GM18867 (cell line): ENCODE results near the gene NIPSNAP3A.
"Not testable (repeated sequence)": the region's sequence is repeated elsewhere in the genome, so short reads cannot be mapped to it uniquely, and the experiment has no call there.

Experiments
- ATAC-seq: cut with Tn5 transposase; IDR thresholded peaks from one replicate; pipeline ENCODE4 v1.9.1; 2021; ENCODE audit warnings: mild to moderate bottlenecking, moderate library complexity; ENCODE audit not compliant: unreplicated experiment

NIPSNAP3A gene

DNA sequence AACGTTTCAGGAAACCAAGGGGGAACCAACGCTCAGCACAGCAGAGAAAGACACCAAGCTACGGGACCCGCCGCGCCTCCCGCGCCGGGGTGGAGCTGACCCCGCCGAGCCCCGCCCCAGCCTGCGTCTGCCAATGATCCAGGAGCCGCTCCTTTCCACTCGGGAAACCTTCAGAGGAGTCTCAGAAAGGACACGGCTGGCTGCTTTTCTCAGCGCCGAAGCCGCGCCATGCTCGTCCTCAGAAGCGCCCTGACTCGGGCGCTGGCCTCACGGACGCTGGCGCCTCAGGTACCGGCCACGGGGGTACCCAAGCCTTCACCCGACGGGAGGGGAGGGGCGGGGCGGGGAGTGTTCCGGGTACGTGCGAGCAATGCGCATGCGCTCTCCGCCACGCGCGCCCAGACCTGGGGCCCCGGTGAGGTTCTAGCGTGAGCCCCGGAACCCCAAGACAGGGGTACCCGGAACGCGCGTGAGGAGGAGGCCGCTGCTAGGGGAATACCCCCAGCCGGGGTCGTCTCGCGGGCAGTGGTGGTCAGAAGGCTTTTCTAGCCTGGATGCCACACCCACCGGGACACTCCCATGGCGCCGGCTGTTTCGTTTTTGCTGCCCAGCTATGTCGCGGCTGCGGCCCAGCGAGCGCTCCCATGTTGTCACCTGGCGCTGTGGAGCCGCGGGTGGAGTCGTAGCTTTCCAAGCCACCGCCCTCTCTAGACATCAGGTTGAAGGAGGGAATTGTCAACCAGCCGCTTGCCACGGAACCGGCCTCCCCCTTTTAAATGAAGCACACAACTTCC lies at the start of gene NIPSNAP3A:
NIPSNAP3A (plus strand) TSS at position 119 of the 794 bp plus-strand sequence; CDS start at position 229, 110 bp downstream.
- ATAC-seq = peak; percentile 87

DNA sequence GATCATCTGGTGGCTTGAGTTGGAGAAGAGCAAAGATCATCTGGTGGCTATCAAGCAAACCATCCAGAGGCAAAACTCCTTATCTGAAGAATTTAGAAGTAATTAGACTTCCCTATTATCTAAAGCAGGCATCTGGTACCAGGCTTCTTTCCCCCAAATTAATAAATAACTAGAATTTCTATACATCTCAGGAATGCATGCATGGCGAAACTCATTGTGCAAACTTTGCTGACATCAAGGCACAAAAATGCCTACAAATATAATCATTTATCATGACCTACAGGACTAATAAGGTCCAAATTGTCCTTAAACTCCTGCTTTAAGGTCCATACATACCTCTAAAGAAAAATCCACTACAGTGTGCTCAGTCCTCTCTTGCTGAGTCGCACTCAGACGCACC lies 47.2 kb upstream of the NIPSNAP3A start:
- no peak for ATAC-seq

DNA sequence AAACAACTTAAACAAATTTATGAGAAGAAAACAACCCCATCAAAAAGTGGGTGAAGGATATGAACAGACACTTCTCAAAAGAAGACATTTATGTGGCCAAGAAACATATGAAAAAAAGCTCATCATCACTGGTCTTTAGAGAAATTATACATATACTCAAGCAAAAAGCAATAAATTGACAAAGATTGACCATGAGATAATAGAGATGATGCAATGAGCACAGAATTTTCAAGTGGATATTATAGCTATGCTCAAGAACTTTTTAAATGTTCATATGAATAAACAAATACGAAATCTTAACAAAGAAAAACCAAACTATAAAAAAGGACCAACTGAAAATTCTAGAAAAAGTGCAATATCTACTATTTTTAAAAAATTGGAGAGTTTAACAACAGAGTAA lies 38.7 kb upstream of the NIPSNAP3A start:
- ATAC-seq = not testable (repeated sequence)

DNA sequence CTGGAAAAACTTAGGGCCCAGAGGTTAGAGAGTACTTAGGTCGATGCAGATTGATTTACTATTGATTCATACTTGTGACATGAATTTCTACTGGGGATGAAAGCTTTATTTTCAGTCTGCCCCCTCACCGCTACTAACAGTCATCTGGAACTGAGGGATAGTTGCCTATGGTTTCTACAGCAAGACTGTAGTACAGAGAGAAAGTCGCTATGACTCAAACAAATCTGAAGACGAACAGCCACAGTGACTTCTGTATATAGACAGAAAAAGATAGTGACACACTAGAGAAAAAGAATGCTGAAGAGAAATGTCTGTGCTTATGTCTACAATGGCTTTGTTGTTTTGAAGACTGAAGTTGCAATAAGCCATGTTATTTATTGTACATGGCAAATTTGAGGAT lies 35.9 kb upstream of the NIPSNAP3A start:
- ATAC-seq = no peak

DNA sequence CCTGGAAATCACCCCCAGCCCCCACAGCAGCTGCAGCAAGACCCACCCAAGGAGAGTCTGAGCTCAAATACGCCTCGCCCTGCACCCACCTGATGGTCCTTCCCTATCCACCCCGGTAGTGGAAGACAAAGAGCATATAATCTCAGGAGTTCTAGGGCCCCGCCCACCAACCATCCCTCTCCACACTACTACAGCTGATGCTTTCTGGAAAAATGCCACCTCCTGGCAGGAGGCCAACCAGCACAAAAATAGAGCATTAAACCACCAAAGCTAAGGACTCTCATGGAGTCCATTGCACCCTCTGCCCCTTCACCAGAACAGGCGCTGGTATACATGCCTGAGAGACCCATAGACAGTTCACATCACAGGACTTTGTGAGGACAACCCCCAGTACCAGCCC lies 22.5 kb upstream of the NIPSNAP3A start:
- no peak for ATAC-seq

DNA sequence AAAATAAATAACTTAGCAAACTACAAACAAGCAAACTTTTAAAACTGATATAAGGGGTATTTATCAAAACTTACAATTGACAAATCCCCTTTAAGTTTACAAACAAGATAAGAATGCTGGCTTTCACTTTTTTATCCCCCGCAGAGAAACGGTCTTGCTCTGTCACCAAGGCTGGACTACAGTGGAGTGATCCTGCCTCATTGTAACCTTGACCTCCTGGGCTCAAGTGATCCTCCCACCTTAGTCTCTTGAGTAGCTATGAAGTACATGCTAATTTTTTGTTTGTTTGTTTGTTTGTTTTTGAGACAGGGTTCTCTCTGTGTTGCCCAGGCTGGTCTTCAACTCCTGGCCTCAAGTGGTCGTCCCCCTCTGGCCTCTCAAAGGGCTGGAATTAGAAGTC lies 9.0 kb upstream of the NIPSNAP3A start:
- ATAC-seq = no peak

DNA sequence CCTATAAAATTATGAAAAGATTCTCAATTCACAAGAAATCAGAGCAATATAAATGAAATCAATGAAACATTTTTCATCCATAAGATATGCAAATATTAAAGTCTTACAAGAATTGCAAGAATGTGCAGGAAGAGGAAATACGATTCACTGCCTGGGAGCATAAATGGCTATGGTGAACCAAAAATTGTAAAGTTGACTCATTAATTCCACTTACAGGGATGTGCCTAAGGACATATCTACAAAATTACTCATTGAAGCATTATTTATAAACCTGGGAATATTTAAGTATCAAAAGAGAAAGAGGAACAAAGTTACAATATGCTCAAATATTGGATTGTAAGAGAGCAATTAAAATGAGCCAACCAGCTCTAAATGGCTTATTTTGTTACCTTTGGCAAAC lies 6.9 kb upstream of the NIPSNAP3A start:
- ATAC-seq = no peak

DNA sequence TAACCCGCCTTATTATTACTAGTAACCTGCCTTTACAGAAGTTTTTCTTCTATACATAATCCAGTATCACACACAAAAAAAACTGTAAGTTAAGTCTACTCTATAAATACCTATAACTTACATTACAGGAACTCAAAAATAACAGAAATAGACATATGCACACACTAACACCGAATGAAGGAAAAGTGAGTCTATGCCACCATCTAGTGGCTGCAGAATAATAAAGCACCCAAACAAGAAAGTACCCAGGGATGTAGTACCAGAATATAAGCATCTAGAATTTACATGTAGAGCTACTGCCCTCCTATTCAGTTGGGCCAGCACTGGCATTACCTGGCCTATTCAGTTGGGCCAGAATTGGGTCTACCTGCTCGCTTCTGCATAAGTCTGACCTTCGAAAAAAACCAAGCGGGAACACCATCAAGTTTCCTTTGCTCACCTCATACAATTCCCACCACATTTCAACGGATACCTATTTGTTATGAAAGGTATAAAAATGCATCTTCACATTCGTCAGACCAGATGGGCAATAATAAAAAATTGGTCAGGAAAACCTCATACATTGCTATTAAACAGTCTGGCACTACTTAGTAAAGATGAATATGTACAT lies 4.0 kb upstream of the NIPSNAP3A start:
- ATAC-seq = peak; percentile 40

DNA sequence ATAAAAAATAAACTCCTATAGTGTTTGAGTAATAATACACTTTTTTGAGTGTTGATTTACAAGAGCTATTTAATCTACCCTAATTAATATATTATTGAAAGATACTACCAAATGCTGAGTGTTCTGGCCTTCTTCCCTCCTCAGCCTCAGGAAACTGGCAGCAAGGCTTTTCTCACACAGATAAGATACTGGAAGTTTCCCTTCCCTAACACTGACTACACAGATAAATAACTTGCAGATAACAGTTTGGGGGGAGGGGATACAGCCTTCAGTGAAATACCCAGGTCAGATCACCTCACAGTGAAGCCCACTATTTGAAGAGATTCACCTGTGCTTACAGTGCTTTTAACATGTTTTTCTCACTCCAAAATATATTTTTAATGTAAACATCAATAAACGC lies 1.6 kb upstream of the NIPSNAP3A start:
- no peak for ATAC-seq

DNA sequence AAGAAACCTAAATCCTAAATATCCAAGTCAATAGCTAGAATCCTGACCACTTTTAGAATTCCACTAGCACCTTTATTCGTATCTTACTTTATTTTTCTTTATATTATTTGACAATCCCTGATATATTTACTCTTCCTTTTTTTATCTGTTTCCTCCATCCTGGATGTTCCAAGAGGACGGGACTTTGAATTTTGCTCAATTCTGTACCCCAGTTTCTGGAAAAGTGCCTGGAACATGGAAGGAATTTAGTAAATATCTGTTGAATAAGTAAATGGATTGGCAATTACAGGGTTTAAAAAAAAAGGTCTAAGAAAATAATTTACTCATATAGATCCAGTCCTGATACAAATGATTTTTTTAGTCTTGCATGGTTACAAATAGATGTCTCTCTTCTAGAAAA lies 1.2 kb upstream of the NIPSNAP3A start:
- no peak for ATAC-seq

DNA sequence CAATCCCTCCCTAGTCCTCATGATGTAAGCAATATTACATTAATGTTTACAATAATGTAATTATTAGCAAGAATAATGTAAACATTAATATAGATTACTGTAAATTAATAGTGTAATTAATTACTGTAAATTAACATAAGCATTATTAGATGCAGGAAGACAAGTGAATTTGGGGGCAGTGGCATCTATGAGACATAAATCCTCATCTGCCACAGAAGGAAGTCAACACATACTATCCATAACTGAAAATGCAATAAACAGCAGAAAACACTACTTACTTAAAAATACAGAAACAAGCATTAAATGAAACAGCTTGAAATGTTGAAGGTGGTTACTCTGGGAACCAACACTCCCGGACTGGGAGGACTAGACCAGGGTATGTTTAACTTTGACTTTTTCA lies 685 bp upstream of the NIPSNAP3A start:
- no peak for ATAC-seq

DNA sequence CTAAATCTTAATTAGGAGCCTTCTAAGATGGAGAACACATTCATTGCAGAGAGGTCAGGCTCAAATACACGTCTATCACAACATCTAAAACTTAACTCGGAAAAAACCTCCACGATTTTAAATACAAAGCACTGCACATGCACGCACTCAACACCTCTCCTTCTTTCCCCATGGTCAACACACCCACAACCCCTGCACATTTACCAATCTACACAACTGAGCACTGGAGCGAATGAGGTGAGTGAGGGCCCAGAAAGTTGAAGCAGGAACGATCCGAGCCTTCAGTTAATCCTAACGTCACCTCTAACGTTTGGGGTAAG lies 278 bp upstream of the NIPSNAP3A start:
- ATAC-seq = peak; percentile 23

DNA sequence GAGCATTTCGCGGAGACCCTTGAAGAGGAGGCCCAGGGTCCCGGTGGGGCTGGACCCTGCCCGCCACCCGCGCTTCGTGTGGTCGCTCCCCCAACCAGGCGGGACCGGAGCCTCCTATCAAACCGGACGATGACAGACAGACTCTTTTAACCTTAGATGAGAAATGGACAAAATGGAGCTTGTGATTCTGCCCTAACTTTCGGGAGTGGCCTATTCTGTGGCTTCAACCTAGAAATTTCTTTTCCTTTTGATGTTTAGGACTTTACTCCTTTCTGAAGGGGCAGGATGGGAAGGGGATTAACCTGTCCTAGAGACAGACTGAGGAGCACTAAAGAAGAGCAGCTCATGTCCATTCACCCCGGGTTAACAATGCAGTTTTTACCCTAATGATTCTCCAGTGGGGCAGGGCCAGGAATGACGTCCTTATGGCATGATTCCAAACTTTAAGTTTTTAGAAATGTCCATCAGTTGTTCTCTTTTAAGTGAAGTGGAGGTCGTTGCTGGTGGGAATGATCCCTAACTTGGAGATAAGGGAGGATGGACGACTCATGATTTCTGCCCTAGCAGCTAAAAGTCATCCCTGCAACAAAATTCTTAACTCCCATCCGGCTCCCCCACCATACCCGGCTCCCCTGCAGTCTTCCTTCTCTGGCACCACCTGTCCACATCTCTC lies 1.0 kb downstream of the NIPSNAP3A start:
- ATAC-seq = peak; percentile 3

DNA sequence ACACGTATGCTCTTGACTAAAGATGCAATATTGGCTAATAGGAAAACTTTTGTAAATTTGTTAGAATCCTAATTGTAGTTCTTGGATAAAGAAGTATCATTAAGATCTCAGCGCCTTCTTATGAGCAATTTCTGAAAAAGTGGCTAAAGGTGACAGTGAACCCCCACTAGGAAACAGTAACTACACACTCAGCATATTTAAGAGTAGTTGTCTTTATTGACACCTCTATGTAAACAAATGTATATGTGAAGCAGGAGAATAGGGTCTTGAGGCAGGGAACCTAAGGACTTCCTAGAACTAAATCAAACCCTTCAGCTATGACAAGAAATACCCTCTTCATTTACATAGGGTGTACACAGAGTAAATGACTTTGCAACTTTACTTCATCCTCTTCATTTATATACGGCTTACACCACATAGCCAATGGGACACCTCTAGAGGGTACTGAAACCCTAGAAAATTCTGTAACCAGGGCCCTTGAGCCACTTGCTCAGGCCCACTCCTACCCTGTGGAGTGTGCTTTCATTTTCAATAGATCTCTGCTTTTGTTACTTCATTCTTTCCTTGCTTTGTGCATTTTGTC lies 2.8 kb downstream of the NIPSNAP3A start:
- ATAC-seq = no peak

DNA sequence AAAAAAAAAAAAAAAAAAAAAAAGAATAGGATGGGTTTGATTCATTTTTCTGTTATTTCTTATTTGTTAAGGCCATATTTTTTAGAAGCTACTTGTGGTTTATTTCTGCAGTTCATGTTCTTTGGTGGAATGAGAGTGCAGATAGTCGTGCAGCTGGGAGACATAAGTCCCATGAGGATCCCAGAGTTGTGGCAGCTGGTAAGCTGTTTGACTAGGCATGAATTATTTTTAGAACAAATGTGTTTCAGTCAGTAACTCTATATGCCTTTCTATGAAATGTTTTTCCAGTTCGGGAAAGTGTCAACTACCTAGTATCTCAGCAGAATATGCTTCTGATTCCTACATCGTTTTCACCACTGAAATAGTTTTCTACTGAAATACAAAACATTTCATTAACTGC lies 11.5 kb downstream of the NIPSNAP3A start:
- ATAC-seq = no peak

DNA sequence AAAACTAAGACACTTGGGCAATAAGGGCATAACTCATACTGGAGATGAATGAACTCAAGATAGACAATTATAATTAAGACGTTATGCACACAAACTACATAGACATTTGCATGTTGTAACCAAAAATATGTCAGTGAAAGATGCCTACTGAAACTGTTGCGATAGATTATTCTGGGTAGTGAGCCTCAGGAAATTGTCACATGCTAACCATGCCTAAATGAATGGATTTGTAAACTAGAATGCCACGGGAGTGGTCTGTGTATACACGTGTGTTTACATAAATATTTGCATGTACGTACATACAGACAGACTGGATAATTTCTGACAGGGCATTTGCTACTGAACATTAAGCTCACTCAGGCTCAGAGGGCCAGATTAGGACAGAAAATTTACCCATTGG lies 17.7 kb downstream of the NIPSNAP3A start:
- peak; percentile 55 for ATAC-seq

DNA sequence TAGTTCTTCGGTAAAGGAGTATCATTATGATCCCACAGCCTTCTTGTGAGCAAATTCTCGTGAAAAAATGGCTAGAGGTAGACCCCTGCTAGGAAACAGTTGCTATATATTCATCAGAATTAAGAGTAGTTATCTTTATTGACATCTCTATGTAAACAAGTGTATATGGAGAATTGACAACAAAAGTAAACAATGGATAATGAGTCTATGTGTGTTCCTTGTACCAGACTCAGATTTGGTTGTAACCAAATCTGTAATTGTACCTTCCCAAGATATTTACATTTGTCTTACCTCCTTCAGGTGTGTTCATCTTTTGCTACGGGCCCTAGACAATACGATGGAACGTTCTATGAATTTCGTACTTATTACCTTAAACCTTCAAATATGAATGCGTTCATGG lies 18.5 kb downstream of the NIPSNAP3A start:
- no peak for ATAC-seq

DNA sequence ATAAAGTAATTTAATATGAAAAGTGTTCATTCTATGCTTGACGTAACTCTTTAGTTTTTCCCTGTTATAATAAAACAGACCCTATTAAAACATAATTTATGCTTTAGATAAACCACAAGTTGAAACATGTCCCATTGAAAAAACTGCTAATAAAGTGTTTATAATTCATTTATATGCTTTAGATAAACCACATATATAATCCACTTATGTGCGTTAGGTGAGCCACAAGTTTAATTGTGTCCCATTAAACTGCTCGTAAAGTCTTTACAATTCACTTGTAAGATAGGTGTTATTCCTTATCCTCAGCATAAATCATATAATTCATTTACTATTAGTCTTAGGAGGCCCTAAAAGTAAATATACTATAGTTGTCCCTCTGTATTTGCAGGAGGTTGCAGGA lies 20.0 kb downstream of the NIPSNAP3A start:
- no peak for ATAC-seq

DNA sequence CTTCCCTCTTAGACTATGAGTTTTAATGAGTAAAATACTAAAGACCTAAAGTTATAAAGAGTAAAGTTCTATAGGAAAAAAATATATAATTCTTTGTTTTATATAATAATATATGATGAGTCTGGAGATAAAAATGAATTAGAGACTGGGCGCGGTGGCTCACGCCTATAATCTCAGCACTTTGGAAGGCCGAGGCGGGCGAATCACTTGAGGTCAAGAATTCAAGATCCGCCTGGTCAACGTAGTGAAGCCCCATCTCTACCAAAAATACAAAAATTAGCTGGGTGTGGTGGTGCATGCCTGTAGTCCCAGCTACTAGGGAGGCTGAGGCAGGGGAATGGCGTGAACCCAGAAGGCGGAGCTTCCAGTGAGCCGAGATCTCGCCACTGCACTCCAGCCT lies 21.5 kb downstream of the NIPSNAP3A start:
- not testable (repeated sequence) for ATAC-seq

DNA sequence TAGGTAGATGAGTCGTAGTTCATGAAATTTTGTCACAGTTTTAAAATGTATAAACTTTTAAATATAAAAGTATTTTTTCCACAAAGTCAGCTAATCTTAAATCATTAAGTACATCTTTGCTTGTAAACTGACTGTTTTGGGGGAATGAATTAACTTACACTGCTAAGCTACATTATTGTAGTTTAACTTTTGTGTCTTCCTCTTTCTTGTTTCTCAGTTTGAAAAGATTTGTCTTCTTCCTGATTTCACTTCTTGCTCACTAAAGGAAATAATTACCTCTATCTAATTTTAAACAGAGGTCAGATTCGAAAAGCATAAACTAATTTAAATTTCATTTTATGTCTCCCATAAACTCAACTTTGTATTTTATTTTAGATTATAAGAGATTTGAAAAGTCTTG lies 22.2 kb downstream of the NIPSNAP3A start:
- peak; percentile 31 for ATAC-seq

DNA sequence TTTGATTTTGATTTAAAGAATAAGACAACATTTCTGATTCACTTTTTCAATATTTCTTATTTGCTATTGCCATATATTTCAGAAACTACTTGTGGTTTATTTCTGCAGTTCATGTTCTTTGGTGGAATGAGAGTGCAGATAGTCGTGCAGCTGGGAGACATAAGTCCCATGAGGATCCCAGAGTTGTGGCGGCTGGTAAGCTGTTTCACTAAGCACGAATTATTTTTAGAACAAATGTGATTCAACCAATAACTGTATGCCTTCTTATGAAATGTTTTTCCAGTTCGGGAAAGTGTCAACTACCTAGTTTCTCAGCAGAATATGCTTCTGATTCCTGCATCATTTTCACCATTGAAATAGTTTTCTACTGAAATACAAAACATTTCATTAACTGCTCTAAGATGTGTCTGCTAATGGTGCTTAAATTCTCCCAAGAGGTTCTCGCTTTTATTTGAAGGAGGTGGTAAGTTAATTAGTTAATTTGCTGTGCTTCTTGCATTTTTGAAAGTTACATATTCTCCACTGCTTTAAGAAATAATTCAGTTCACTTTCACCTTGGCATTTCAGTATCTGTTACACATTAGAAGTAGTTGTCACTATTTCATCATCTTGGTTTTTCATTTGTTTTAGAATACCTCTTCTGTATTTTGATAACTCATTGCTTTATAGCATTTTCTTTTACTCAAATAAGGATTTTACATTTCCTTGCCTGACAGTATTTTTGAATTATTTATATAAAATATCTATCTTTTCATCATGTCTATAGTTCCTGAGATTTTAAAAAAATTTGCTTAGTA lies 25.4 kb downstream of the NIPSNAP3A start:
- no peak for ATAC-seq
